Neural progenitor cell (in vitro differentiated cells): ENCODE results near the gene MYMK. TPM values are rescaled to one million over a fixed set of nuclear protein-coding genes. Genes with fewer than 3 reads are reported as not detected.

ENCODE experiments used
- DNase-seq: peaks from one replicate; pipeline ENCODE4 v3.0.0-alpha.2; 2016; ENCODE audit warnings: low spot score
- H2AFZ ChIP-seq: fragments of 200-600 bp; sonication (generic); replicated peaks from 2 replicates; pipeline ENCODE4 v1.6.1; 2016; ENCODE audit warnings: antibody characterized with exemption
- H3F3A ChIP-seq: fragments of 200-600 bp; sonication (generic); 2 replicates; pipeline ENCODE4 v1.6.1; 2016; ENCODE audit warnings: antibody characterized with exemption, low read depth
- H3K27ac ChIP-seq: fragments of 200-600 bp; sonication (generic); 2 replicates; pipeline ENCODE4 v1.5.1; 2016; ENCODE audit warnings: mild to moderate bottlenecking
- H3K27me3 ChIP-seq: fragments of 200-600 bp; sonication (generic); 2 replicates; pipeline ENCODE4 v1.6.1; 2016; ENCODE audit warnings: mild to moderate bottlenecking, moderate library complexity
- H3K36me3 ChIP-seq: fragments of 200-600 bp; sonication (generic); 2 replicates; pipeline ENCODE4 v1.5.1; 2016
- H3K4me1 ChIP-seq: fragments of 200-600 bp; sonication (generic); 2 replicates; pipeline ENCODE4 v1.6.1; 2016; ENCODE audit warnings: mixed run types
- H3K4me2 ChIP-seq: fragments of 200-600 bp; sonication (generic); 2 replicates; pipeline ENCODE4 v1.6.1; 2016
- H3K4me3 ChIP-seq: fragments of 200-600 bp; sonication (generic); 2 replicates; pipeline ENCODE4 v1.5.1; 2016
- H3K79me2 ChIP-seq: fragments of 200-600 bp; sonication (generic); 2 replicates; pipeline ENCODE4 v1.6.1; 2016; ENCODE audit warnings: low read depth
- H3K9ac ChIP-seq: fragments of 200-600 bp; sonication (generic); 2 replicates; pipeline ENCODE4 v1.6.1; 2016
- H3K9me3 ChIP-seq: fragments of 200-600 bp; sonication (generic); 2 replicates; pipeline ENCODE4 v1.5.1; 2016; ENCODE audit warnings: low read depth
- H4K20me1 ChIP-seq: fragments of 200-600 bp; sonication (generic); 2 replicates; pipeline ENCODE4 v1.6.1; 2016; ENCODE audit warnings: low read depth
- H3K27ac Mint-ChIP-seq: 3 replicates; pipeline ENCODE4 v1.8.0; 2021; ENCODE audit warnings: mixed read lengths
- H3K27me3 Mint-ChIP-seq: 2 replicates; pipeline ENCODE4 v1.8.0; 2022; ENCODE audit warnings: low read depth, mild to moderate bottlenecking, inconsistent platforms, moderate library complexity, mixed read lengths; ENCODE audit not compliant: insufficient read depth
- H3K36me3 Mint-ChIP-seq: 3 replicates; pipeline ENCODE4 v1.8.0; 2021; ENCODE audit warnings: mixed read lengths
- H3K4me1 Mint-ChIP-seq: 3 replicates; pipeline ENCODE4 v1.8.0; 2021; ENCODE audit warnings: mixed read lengths
- H3K4me3 Mint-ChIP-seq: 3 replicates; pipeline ENCODE4 v1.8.0; 2021; ENCODE audit warnings: mild to moderate bottlenecking, moderate library complexity, mixed read lengths
- H3K9me3 Mint-ChIP-seq: 3 replicates; pipeline ENCODE4 v1.8.0; 2020; ENCODE audit warnings: mixed read lengths
- EZH2 ChIP-seq: fragments of 200-600 bp; sonication (generic); IDR thresholded peaks from 2 replicates; pipeline ENCODE4 v1.6.1; 2017; ENCODE audit warnings: antibody characterized with exemption, mild to moderate bottlenecking, moderate library complexity
- EZH2phosphoT487 ChIP-seq: fragments of 200-600 bp; sonication (generic); IDR thresholded peaks from 2 replicates; pipeline ENCODE4 v1.6.1; 2017; ENCODE audit warnings: antibody characterized with exemption
- total RNA-seq: library from RNA; depleted of rRNA; stranded (reverse); fragments of >200 nt; gene quantifications from 2 replicates; pipeline ENCODE4 v1.2.3, GENCODE V29; 2015; ENCODE audit warnings: low replicate concordance
- TF ChIP-seq, protein P1 (sequence below): fragments of 200-600 bp; sonication (generic); IDR thresholded peaks from 2 replicates; pipeline ENCODE4 v1.5.1; 2017; ENCODE audit warnings: antibody characterized with exemption, mild to moderate bottlenecking

The MYMK gene
- total RNA-seq, 1 donor from 2014 or later, result not detected

DNA sequence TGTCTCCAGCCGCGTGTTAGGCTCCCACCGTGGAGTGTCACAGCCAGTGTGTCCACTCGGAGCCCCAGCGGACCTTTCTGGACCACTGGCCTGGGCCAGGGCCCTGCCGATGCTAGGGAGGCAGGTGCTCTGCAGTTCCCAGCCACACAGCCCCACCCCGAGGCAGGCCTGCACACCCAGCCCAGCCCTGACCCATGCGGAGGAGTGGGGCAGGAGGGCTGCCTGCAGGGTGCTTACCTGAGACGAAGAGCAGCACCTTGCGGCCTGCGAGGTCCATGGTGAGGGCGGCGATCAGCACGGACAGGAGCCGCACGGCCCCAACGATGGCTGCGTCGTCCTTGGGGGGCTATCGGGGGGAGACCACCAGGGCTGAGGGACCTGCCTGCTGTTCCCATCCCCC lies 51.0 kb downstream of the MYMK start:
- Histone ChIP-seq H3K27ac (no peak overlapping the region), H3K36me3 (no peaks in the 10 kb centered on the region), H3K4me3 (no peak overlapping the region), H3K79me2 (peaks cover 8% of the 10 kb centered on the region), H3K9me3 (no peaks in the 10 kb centered on the region), H3K4me2 (no peak overlapping the region), H3K27me3 (no peaks in the 10 kb centered on the region), H3K4me1 (peaks cover 6% of the 10 kb centered on the region), H3F3A (peaks cover 3% of the 10 kb centered on the region), H2AFZ (no peak overlapping the region), H3K9ac (no peak overlapping the region), H4K20me1 (peaks cover 5% of the 10 kb centered on the region)
- no peak overlapping the region for H3K27ac Mint-ChIP-seq
- TF ChIP-seq, protein P1, sequence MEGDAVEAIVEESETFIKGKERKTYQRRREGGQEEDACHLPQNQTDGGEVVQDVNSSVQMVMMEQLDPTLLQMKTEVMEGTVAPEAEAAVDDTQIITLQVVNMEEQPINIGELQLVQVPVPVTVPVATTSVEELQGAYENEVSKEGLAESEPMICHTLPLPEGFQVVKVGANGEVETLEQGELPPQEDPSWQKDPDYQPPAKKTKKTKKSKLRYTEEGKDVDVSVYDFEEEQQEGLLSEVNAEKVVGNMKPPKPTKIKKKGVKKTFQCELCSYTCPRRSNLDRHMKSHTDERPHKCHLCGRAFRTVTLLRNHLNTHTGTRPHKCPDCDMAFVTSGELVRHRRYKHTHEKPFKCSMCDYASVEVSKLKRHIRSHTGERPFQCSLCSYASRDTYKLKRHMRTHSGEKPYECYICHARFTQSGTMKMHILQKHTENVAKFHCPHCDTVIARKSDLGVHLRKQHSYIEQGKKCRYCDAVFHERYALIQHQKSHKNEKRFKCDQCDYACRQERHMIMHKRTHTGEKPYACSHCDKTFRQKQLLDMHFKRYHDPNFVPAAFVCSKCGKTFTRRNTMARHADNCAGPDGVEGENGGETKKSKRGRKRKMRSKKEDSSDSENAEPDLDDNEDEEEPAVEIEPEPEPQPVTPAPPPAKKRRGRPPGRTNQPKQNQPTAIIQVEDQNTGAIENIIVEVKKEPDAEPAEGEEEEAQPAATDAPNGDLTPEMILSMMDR, result no peak
- TF ChIP-seq EZH2 (no peak), EZH2phosphoT487 (no peak)
- no peak for DNase-seq
- peaks cover 4% of the 10 kb centered on the region for H3K4me1 Mint-ChIP-seq
- H3K4me3 Mint-ChIP-seq, result no peak overlapping the region
- no peaks in the 10 kb centered on the region for H3K36me3 Mint-ChIP-seq
- H3K27me3 Mint-ChIP-seq, result peaks cover 8% of the 10 kb centered on the region
- H3K9me3 Mint-ChIP-seq, result no peaks in the 10 kb centered on the region

DNA sequence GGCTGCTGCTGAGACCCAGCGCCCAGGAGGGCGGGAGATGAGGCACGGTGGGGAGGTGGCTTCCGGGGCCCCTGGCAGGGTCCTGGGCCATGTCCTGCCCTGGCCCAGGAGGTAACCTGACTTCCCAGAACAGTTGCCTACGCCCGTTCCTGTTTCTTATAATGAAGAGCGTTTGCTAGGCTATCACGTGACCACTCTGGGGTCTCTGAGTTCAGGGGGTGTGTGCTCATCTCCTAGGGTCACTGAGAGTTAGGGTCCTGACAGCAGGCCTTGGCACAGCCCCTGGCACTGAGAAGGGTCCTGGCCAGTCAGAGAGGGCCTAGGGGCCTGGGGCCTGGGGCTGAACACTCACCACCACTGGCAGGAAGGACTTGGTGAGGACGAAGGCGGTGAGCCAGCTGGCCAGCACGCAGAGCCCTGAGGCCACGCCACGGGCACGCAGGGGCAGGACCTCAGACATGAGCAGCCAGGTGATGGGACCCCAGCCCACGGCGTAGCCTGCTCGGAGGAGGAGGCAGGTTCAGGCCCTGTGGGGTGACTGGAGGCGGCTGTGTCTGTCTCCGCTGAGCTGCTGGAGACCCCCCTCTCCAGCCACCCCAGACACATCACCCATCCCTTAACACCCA lies 51.9 kb downstream of the MYMK start:
- Histone ChIP-seq H3K79me2 (peaks cover 2% of the 10 kb centered on the region), H3K4me1 (peaks cover 2% of the 10 kb centered on the region), H2AFZ (no peak overlapping the region), H3K4me3 (no peak overlapping the region), H3K9ac (no peak overlapping the region), H3F3A (peaks cover 3% of the 10 kb centered on the region), H3K27me3 (no peaks in the 10 kb centered on the region), H3K27ac (no peak overlapping the region), H3K9me3 (no peaks in the 10 kb centered on the region), H4K20me1 (peaks cover 5% of the 10 kb centered on the region), H3K4me2 (no peak overlapping the region), H3K36me3 (no peaks in the 10 kb centered on the region)
- Mint-ChIP-seq H3K36me3 (no peaks in the 10 kb centered on the region), H3K4me1 (peaks cover 4% of the 10 kb centered on the region), H3K9me3 (no peaks in the 10 kb centered on the region), H3K27ac (no peak overlapping the region), H3K4me3 (no peak overlapping the region), H3K27me3 (peaks cover 8% of the 10 kb centered on the region)
- DNase-seq, result no peak
- TF ChIP-seq, protein P1, result no peak
- no peak for TF ChIP-seq EZH2
- TF ChIP-seq EZH2phosphoT487, result no peak

DNA sequence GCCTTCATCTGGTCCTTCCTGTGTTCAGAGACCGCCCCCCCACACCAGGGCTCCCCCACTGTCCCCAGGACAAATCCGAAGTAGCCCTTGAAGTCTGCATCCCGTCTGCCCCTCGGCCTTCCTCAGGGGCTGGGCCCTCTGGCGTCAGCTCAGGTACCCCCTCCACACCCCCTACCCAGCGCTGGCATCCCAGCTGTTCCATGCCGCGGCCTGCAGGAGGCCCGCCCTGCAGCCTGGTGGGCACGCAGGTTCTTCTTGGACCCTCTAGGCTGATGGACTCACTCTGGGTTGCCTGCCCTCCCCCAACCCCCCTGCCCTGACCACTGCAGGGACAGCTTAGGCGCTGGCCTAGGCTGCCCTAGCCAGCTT lies 52.5 kb downstream of the MYMK start:
- H2AFZ ChIP-seq, result no peak overlapping the region
- no peak overlapping the region for H3K4me3 ChIP-seq
- Mint-ChIP-seq H3K27ac (no peak overlapping the region), H3K36me3 (no peaks in the 10 kb centered on the region), H3K9me3 (no peaks in the 10 kb centered on the region), H3K4me3 (no peak overlapping the region), H3K4me1 (no peaks in the 10 kb centered on the region), H3K27me3 (peaks cover 8% of the 10 kb centered on the region)
- H3K27ac ChIP-seq, result no peak overlapping the region
- no peak for TF ChIP-seq EZH2
- TF ChIP-seq, protein P1, result no peak
- TF ChIP-seq EZH2phosphoT487, result no peak
- no peaks in the 10 kb centered on the region for H3K9me3 ChIP-seq
- H3K9ac ChIP-seq, result no peak overlapping the region
- peaks cover 3% of the 10 kb centered on the region for H3F3A ChIP-seq
- H3K79me2 ChIP-seq, result no peaks in the 10 kb centered on the region
- no peaks in the 10 kb centered on the region for H3K27me3 ChIP-seq
- no peak for DNase-seq
- no peaks in the 10 kb centered on the region for H3K36me3 ChIP-seq
- no peaks in the 10 kb centered on the region for H3K4me1 ChIP-seq
- no peak overlapping the region for H3K4me2 ChIP-seq
- H4K20me1 ChIP-seq, result peaks cover 8% of the 10 kb centered on the region
